HFFc6 (cell line): ENCODE measurements around the gene EDEM1. TPM values are rescaled to one million over a fixed set of nuclear protein-coding genes. Genes with fewer than 3 reads are reported as not detected.

Experiments
- DNase-seq: peaks from one replicate; pipeline ENCODE4 v3.0.0-alpha.2; 2018
- H3K27ac Mint-ChIP-seq: 2 replicates; pipeline ENCODE4 v1.8.0; 2020; ENCODE audit warnings: mild to moderate bottlenecking, mixed read lengths
- H3K27me3 Mint-ChIP-seq: 2 replicates; pipeline ENCODE4 v1.8.0; 2021; ENCODE audit warnings: mild to moderate bottlenecking, moderate library complexity, mixed read lengths; ENCODE audit not compliant: insufficient read depth
- H3K36me3 Mint-ChIP-seq: 2 replicates; pipeline ENCODE4 v1.8.0; 2021; ENCODE audit warnings: low read depth, mixed read lengths
- H3K4me1 Mint-ChIP-seq: 2 replicates; pipeline ENCODE4 v1.8.0; 2020; ENCODE audit warnings: low read depth, mixed read lengths
- H3K4me3 Mint-ChIP-seq: 2 replicates; pipeline ENCODE4 v1.8.0; 2020; ENCODE audit warnings: mild to moderate bottlenecking, moderate library complexity, mixed read lengths
- H3K9me3 Mint-ChIP-seq: 2 replicates; pipeline ENCODE4 v1.8.0; 2020; ENCODE audit warnings: mild to moderate bottlenecking, mixed read lengths
- CTCF ChIP-seq: fragments of 200-600 bp; sonication (generic); IDR thresholded peaks from 2 replicates; pipeline ENCODE4 v1.5.0; 2021; ENCODE audit warnings: antibody characterized with exemption, mild to moderate bottlenecking
- total RNA-seq, 6 experiments: library from RNA; stranded (reverse); fragmentation: NEBNext Ultra II Directional; extraction: Animal tissue kit (Norgen Biotek cat#: 25700); gene quantifications; 2 replicates in 1 of 6; 3 replicates in 5 of 6; pipeline ENCODE4 v1.2.3, GENCODE V29; 2021

EDEM1 gene
- total RNA-seq, 6 experiments from 2014 or later, result 47.6 to 56.4 (median 52.0) TPM

GRCh38 chr3:5218815-5219214 is 31.3 kb downstream of the EDEM1 start:
- no peak overlapping the region for H3K4me3 Mint-ChIP-seq

DNA sequence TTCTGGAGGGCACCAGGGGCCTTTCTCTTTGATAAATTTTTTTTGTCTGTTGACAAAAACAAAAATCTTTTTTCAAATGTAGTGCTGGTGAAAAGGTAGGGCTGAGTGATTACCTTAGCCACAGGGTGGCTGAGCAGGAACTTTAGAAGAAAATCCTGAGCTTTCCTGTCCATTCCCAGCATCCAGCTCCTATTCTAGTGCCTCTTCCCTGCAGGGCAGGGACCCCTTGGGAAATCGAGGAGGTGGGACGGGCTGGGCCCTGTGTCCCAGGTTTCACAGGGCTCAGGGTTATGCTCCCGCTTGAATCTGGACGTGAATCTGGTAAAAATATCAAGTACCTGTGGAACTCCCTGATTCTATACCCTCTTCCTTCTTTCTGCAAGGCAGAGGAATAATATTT is 31.7 kb downstream of the EDEM1 start:
- no peak overlapping the region for H3K4me3 Mint-ChIP-seq
- DNase-seq, result no peak
- no peaks in the 10 kb centered on the region for H3K9me3 Mint-ChIP-seq
- H3K36me3 Mint-ChIP-seq, result peaks cover 11% of the 10 kb centered on the region; the same call in 1 of the 2 replicates
- H3K27me3 Mint-ChIP-seq, result no peaks in the 10 kb centered on the region
- peaks cover 13% of the 10 kb centered on the region; the same call in 1 of the 2 replicates for H3K4me1 Mint-ChIP-seq
- H3K27ac Mint-ChIP-seq, result no peak overlapping the region
- TF ChIP-seq CTCF, result no peak

More at GRCh38 chr3:5218815-5219214, 31.3 kb downstream of the EDEM1 start:
- no peak for TF ChIP-seq CTCF
- peak overlapping the region; percentile 11; the same call in 1 of the 2 replicates for H3K27ac Mint-ChIP-seq
- peaks cover 13% of the 10 kb centered on the region; the same call in 1 of the 2 replicates for H3K4me1 Mint-ChIP-seq
- H3K9me3 Mint-ChIP-seq, result no peaks in the 10 kb centered on the region
- no peaks in the 10 kb centered on the region for H3K27me3 Mint-ChIP-seq
- DNase-seq, result no peak
- H3K36me3 Mint-ChIP-seq, result peaks cover 15% of the 10 kb centered on the region

GRCh38 chr3:5220193-5220592 is 32.7 kb downstream of the EDEM1 start:
- H3K4me1 Mint-ChIP-seq, result peaks cover 13% of the 10 kb centered on the region; the same call in 1 of the 2 replicates
- no peak overlapping the region for H3K27ac Mint-ChIP-seq

GRCh38 chr3:5220667-5221431 is 33.3 kb downstream of the EDEM1 start:
- H3K27ac Mint-ChIP-seq, result no peak overlapping the region
- peaks cover 13% of the 10 kb centered on the region; the same call in 1 of the 2 replicates for H3K4me1 Mint-ChIP-seq
- peaks cover 5% of the 10 kb centered on the region; the same call in 1 of the 2 replicates for H3K36me3 Mint-ChIP-seq
- no peaks in the 10 kb centered on the region for H3K9me3 Mint-ChIP-seq
- no peak for DNase-seq
- no peak overlapping the region for H3K4me3 Mint-ChIP-seq
- TF ChIP-seq CTCF, result no peak
- no peaks in the 10 kb centered on the region for H3K27me3 Mint-ChIP-seq

More at GRCh38 chr3:5220193-5220592, 32.7 kb downstream of the EDEM1 start:
- Mint-ChIP-seq H3K36me3 (peaks cover 5% of the 10 kb centered on the region; the same call in 1 of the 2 replicates), H3K9me3 (no peaks in the 10 kb centered on the region), H3K27me3 (no peaks in the 10 kb centered on the region), H3K4me3 (no peak overlapping the region)
- no peak for TF ChIP-seq CTCF
- DNase-seq, result no peak

GRCh38 chr3:5221701-5222100 is 34.2 kb downstream of the EDEM1 start:
- H3K4me1 Mint-ChIP-seq, result peaks cover 13% of the 10 kb centered on the region; the same call in 1 of the 2 replicates
- no peak for TF ChIP-seq CTCF
- no peaks in the 10 kb centered on the region for H3K9me3 Mint-ChIP-seq
- H3K4me3 Mint-ChIP-seq, result no peak overlapping the region
- DNase-seq, result no peak
- H3K27me3 Mint-ChIP-seq, result no peaks in the 10 kb centered on the region
- 0 out of 2 replicates have a peak, but pooled peaks cover 3% of the 10 kb centered on the region for H3K36me3 Mint-ChIP-seq
- H3K27ac Mint-ChIP-seq, result no peak overlapping the region
